Trophoblast cell (in vitro differentiated cells and primary cell): ENCODE results near the gene CES3.
"Not testable (repeated sequence)": the region's sequence is repeated elsewhere in the genome, so short reads cannot be mapped to it uniquely, and the experiment has no call there.

ENCODE experiments used
- DNase-seq, 2 donors: peaks; one replicate each; pipeline ENCODE4 v3.0.0-alpha.2; 2016
- H2AFZ ChIP-seq: 2 replicates; pipeline ENCODE4 v1.6.1; 2013; ENCODE audit warnings: low read length, moderate library complexity, mild to moderate bottlenecking; ENCODE audit not compliant: insufficient read depth, poor library complexity
- H2AK5ac ChIP-seq: 2 replicates; pipeline ENCODE4 v1.6.1; 2013; ENCODE audit warnings: mild to moderate bottlenecking, low read length
- H2BK120ac ChIP-seq: 2 replicates; pipeline ENCODE4 v1.6.1; 2013; ENCODE audit warnings: low read length, mild to moderate bottlenecking, moderate library complexity; ENCODE audit not compliant: insufficient read depth, poor library complexity
- H2BK12ac ChIP-seq: 2 replicates; pipeline ENCODE4 v1.6.1; 2013; ENCODE audit warnings: mild to moderate bottlenecking, low read length, moderate library complexity
- H2BK5ac ChIP-seq: 2 replicates; pipeline ENCODE4 v1.6.1; 2013; ENCODE audit warnings: low read length, low read depth, moderate library complexity, mild to moderate bottlenecking; ENCODE audit not compliant: poor library complexity
- H3K14ac ChIP-seq: 2 replicates; pipeline ENCODE4 v1.6.1; 2013; ENCODE audit warnings: mild to moderate bottlenecking, low read length
- H3K18ac ChIP-seq: 2 replicates; pipeline ENCODE4 v1.6.1; 2013; ENCODE audit warnings: mild to moderate bottlenecking, low read length
- H3K23ac ChIP-seq: 2 replicates; pipeline ENCODE4 v1.6.1; 2013; ENCODE audit warnings: low read length
- H3K27ac ChIP-seq: 2 replicates; pipeline ENCODE4 v1.5.1; 2013; ENCODE audit warnings: low read depth, mild to moderate bottlenecking, inconsistent platforms, low read length, moderate library complexity
- H3K27me3 ChIP-seq: 2 replicates; pipeline ENCODE4 v1.6.1; 2013; ENCODE audit warnings: inconsistent platforms, mild to moderate bottlenecking, low read length, moderate library complexity; ENCODE audit not compliant: insufficient read depth
- H3K36me3 ChIP-seq, 2 experiments: 1 replicate in 1 of 2; 2 replicates in 1 of 2; pipeline ENCODE4 v1.6.1; 2013; ENCODE audit warnings: low read length in 2 of 2, mild to moderate bottlenecking in 2 of 2, moderate library complexity in 1 of 2; ENCODE audit not compliant: insufficient read depth in 2 of 2, control insufficient read depth in 1 of 2
- H3K4ac ChIP-seq: 2 replicates; pipeline ENCODE4 v1.6.1; 2013; ENCODE audit warnings: low read depth, mild to moderate bottlenecking, low read length, moderate library complexity
- H3K4me1 ChIP-seq, 2 experiments: 1 replicate in 1 of 2; 2 replicates in 1 of 2; pipeline ENCODE4 v1.6.1; 2013; ENCODE audit warnings: low read length in 2 of 2, mild to moderate bottlenecking in 2 of 2, moderate library complexity in 1 of 2; ENCODE audit not compliant: insufficient read depth in 2 of 2, control insufficient read depth in 1 of 2
- H3K4me2 ChIP-seq: 2 replicates; pipeline ENCODE4 v1.6.1; 2013; ENCODE audit warnings: inconsistent platforms, mild to moderate bottlenecking, low read length, moderate library complexity
- H3K4me3 ChIP-seq: 2 replicates; pipeline ENCODE4 v1.5.1; 2013; ENCODE audit warnings: mild to moderate bottlenecking, low read depth, low read length, inconsistent platforms
- H3K79me1 ChIP-seq: one replicate; pipeline ENCODE4 v1.6.1; 2013; ENCODE audit warnings: low read length
- H3K79me2 ChIP-seq: 2 replicates; pipeline ENCODE4 v1.6.1; 2013; ENCODE audit warnings: low read length, mild to moderate bottlenecking; ENCODE audit not compliant: control insufficient read depth, insufficient read depth, poor library complexity
- H3K9ac ChIP-seq: 2 replicates; pipeline ENCODE4 v1.6.1; 2013; ENCODE audit warnings: mild to moderate bottlenecking, low read length
- H3K9me3 ChIP-seq: 2 replicates; pipeline ENCODE4 v1.6.1; 2013; ENCODE audit warnings: low read depth, mild to moderate bottlenecking, control low read depth, inconsistent platforms, low read length; ENCODE audit not compliant: insufficient read depth
- H4K12ac ChIP-seq: 2 replicates; pipeline ENCODE4 v1.6.1; 2013; ENCODE audit warnings: low read depth, mild to moderate bottlenecking, low read length, moderate library complexity
- H4K8ac ChIP-seq: 2 replicates; pipeline ENCODE4 v1.6.1; 2013; ENCODE audit warnings: low read depth, mild to moderate bottlenecking, low read length, moderate library complexity
- H4K91ac ChIP-seq: one replicate; pipeline ENCODE4 v1.6.1; 2013; ENCODE audit warnings: low read depth, mild to moderate bottlenecking, low read length, moderate library complexity
- WGBS: extraction: QIAGEN DNeasy Blood & Tissue Kit; methylation state at CpG from one replicate; pipeline ENCODE4 v1.1.7; 2013; ENCODE audit warnings: missing lambda C conversion rate; ENCODE audit not compliant: insufficient read length, insufficient coverage; ENCODE audit errors: extremely low coverage; 5-methylcytosine and 5-hydroxymethylcytosine counted together

Gene CES3

DNA sequence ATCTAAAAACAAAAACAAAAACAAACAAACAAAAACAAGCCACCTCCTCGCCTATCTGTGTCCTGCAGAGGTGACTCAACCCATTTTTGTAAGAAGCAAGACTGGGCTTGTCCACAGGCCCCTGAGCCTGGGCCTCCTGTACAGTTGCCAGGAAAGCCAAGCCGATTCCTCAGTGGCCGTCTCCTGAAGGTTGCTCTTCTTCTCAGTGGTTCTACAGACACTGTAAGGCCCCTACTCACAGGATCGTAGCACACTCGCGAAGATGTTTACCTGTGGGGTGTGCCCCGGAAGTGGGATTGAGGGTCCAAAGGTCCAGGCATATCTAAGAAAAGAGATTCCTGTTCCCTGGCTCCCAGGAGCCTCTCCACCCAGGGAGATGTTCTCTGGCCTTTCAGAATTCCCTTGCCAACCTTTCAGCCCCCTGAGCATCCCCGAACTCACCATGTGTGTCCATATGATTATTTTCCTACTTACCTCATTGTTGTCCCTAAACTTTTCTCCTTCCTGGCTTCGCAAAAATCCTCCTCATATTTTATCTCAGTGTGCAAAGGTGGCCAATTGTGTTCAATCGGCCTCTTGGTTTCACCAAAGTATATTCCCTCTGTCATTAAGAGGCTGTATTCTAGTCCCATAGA, 7.5 kb upstream of the CES3 start:
- no peak overlapping the region for H3K4me3 ChIP-seq
- H2BK120ac ChIP-seq = no peak overlapping the region
- H4K8ac ChIP-seq = no peak overlapping the region
- H3K9me3 ChIP-seq = peaks cover 1% of the 10 kb centered on the region
- H4K12ac ChIP-seq = no peak overlapping the region
- no peak overlapping the region for H3K4me2 ChIP-seq
- no peak overlapping the region for H4K91ac ChIP-seq
- WGBS = no CpG with 5 or more reads among the region's 10 CpGs
- no peak overlapping the region for H3K27ac ChIP-seq
- no peak overlapping the region for H3K14ac ChIP-seq
- H2BK12ac ChIP-seq = no peak overlapping the region
- H3K36me3 ChIP-seq = no peaks in the 10 kb centered on the region
- no peak overlapping the region for H3K9ac ChIP-seq
- H2AK5ac ChIP-seq = no peak overlapping the region
- peaks cover 11% of the 10 kb centered on the region for H3K27me3 ChIP-seq
- DNase-seq = no peak
- no peaks in the 10 kb centered on the region for H3K79me2 ChIP-seq
- H3K4me1 ChIP-seq = no peaks in the 10 kb centered on the region
- H3K18ac ChIP-seq = no peak overlapping the region
- no peaks in the 10 kb centered on the region for H3K79me1 ChIP-seq
- H3K23ac ChIP-seq = no peak overlapping the region
- no peak overlapping the region for H3K4ac ChIP-seq
- no peak overlapping the region for H2BK5ac ChIP-seq
- H2AFZ ChIP-seq = no peak overlapping the region

DNA sequence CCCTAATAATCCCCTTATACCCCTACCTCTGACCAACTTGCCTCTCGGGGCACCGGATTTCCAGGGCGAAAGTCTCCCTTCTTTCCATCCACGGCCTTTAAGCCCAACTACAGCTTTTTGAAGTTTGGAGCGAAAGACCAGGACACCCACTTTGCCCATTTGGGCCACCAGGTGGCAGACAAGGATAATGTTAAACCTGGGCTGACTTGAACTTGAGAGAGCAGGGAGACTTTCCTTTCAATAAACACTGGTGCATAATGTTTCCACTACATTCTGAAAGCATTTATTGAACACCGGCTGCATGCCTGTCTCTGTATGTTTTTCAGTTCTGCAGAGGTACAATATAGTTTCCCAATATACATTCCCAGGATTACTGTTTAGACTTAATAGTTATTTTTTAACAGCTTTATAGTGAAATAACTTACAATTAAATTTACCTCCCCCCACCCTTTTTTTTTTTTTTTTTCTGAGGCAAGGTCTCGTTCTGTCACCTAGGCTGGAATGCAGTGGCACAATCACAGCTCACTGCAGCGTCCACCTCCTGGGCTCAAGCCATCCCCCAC, 6.9 kb upstream of the CES3 start:
- Histone ChIP-seq H3K79me2 (no peaks in the 10 kb centered on the region), H3K18ac (no peak overlapping the region)
- no CpG with 5 or more reads among the region's 8 CpGs for WGBS

DNA sequence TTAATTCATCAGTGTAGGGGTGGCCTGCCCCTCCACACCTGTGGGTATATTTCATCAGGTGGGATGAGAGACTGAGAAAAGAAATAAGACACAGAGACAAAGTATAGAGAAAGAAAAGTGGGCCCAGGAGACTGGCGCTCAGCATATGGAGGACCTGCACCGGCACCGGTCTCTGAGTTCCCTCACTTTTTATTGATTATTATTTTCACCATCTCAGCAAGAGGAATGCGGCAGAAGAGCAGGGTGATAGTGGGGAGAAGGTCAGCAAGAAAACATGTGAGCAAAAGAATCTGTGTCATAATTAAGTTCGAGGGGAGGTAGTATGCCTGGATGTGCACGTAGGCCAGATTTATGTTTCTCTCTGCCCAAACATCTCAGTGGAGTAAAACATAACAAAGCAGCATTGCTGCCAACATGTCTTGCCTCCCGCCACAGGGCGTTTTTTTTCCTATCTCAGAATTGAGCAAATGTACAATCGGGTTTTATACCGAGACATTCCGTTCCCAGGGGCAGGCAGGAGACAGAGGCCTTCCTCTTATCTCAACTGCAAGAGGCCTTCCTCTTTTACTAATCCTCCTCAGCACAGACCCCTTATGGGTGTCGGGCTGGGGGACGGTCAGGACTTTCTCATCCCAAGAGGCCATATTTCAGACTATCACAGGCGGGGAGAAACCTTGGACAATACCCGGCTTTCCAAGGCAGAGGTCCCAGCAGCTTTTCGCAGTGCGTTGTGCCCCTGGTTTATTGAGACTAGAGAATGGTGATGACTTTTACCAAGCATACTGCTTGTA, 5.5 kb upstream of the CES3 start:
- not testable (repeated sequence) for H3K18ac ChIP-seq, H2BK120ac ChIP-seq, DNase-seq, H3K9ac ChIP-seq, H4K8ac ChIP-seq, H2BK12ac ChIP-seq, H3K27ac ChIP-seq, H4K12ac ChIP-seq, H3K9me3 ChIP-seq, H2AFZ ChIP-seq, H3K14ac ChIP-seq, H3K79me1 ChIP-seq, H3K36me3 ChIP-seq, H2BK5ac ChIP-seq, H3K4me1 ChIP-seq, H3K4ac ChIP-seq, H4K91ac ChIP-seq, H3K23ac ChIP-seq, H3K79me2 ChIP-seq, H3K4me2 ChIP-seq, H3K27me3 ChIP-seq, H2AK5ac ChIP-seq, H3K4me3 ChIP-seq
- WGBS = no CpG with 5 or more reads among the region's 17 CpGs

More for the DNA sequence above, 6.9 kb upstream of the CES3 start:
- H3K27ac ChIP-seq = no peak overlapping the region
- H3K4me2 ChIP-seq = no peak overlapping the region
- no peak overlapping the region for H3K4me3 ChIP-seq
- no peak overlapping the region for H2AFZ ChIP-seq
- no peak overlapping the region for H4K8ac ChIP-seq
- H2BK5ac ChIP-seq = no peak overlapping the region
- no peaks in the 10 kb centered on the region for H3K4me1 ChIP-seq
- no peak overlapping the region for H3K14ac ChIP-seq
- no peak overlapping the region for H2BK12ac ChIP-seq
- H3K9ac ChIP-seq = no peak overlapping the region
- no peaks in the 10 kb centered on the region for H3K79me1 ChIP-seq
- H4K91ac ChIP-seq = no peak overlapping the region
- DNase-seq = peak; percentile 59 to 87
- no peak overlapping the region for H2BK120ac ChIP-seq
- no peaks in the 10 kb centered on the region for H3K36me3 ChIP-seq
- peaks cover 5% of the 10 kb centered on the region for H3K27me3 ChIP-seq
- peaks cover 1% of the 10 kb centered on the region for H3K9me3 ChIP-seq
- H4K12ac ChIP-seq = no peak overlapping the region
- no peak overlapping the region for H3K4ac ChIP-seq
- H3K23ac ChIP-seq = no peak overlapping the region
- no peak overlapping the region for H2AK5ac ChIP-seq

DNA sequence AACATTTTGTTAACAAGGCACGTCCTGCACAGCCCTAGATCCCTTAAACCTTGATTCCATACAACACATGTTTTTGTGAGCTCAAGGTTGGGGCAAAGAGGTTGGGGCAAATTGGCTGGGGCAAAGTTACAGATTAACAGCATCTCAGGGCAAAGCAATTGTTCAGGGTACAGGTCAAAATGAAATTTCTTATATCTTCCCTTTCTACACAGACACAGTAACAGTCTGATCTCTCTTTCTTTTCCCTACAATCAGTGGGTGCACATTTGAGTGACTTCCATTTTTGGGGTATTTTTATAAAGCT, 5.0 kb upstream of the CES3 start:
- H3K27ac ChIP-seq, H4K8ac ChIP-seq, H3K27me3 ChIP-seq, H2BK120ac ChIP-seq, DNase-seq, H3K23ac ChIP-seq, H4K91ac ChIP-seq, H2AFZ ChIP-seq, H3K14ac ChIP-seq, H3K4ac ChIP-seq, H2AK5ac ChIP-seq, H2BK12ac ChIP-seq, H2BK5ac ChIP-seq, H3K18ac ChIP-seq, H3K79me2 ChIP-seq, H3K4me3 ChIP-seq, H4K12ac ChIP-seq, H3K9me3 ChIP-seq, H3K36me3 ChIP-seq, H3K4me2 ChIP-seq, H3K9ac ChIP-seq, H3K79me1 ChIP-seq, H3K4me1 ChIP-seq: not testable (repeated sequence)
- WGBS = no CpG with 5 or more reads among the region's 1 CpG
